GM20431 (cell line): ENCODE results near the gene IGLON5.

Source experiments
- in situ Hi-C: fragments of 300-500 bp; cut with MseI, MboI; formaldehyde crosslinking; loops from one replicate; pipeline ENCODE4 v1.15.0; 2020; ENCODE audit warnings: low sequenced_read_pairs; ENCODE audit not compliant: unreplicated experiment

The IGLON5 gene

DNA sequence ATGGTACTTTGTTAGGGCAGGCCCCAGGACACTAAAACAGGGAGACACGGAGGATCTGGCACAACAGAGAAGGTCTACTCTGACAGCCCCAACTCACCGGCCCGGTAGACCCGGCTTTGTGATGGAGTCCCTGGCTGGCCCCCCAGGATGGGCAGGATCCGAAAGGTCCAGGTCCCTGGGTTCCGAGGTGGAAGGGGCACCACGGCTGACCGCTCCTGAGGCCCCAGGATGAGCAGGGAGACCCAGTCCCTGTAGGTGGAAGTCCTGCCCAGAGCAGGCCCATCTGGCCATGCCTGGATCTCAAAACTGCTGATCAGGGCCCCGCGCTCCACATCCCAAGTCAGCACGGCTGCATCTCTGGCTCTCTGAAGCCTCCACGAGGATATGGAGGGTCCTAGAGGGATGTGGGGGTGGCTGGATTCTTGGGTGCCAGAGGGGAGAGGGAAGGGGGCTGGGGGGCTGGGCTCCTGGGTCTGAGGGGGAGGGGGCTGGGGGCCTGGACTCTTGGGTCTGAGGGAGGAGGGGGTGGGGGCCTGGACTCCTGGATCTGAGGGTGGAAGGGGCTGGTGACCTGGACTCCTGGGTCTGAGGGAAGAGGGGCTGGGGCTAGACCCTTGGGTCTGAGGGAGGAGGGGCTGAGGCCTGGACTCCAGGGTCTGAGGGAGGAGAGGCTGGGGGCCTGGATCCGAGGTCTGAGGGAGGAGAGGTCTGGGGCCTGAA, 25.9 kb downstream of the IGLON5 start:
- in situ Hi-C loops, result loop anchor here (10.0 kb wide), 1 partner anchor 318 kb away; no protein-coding TSS in a partner anchor

DNA sequence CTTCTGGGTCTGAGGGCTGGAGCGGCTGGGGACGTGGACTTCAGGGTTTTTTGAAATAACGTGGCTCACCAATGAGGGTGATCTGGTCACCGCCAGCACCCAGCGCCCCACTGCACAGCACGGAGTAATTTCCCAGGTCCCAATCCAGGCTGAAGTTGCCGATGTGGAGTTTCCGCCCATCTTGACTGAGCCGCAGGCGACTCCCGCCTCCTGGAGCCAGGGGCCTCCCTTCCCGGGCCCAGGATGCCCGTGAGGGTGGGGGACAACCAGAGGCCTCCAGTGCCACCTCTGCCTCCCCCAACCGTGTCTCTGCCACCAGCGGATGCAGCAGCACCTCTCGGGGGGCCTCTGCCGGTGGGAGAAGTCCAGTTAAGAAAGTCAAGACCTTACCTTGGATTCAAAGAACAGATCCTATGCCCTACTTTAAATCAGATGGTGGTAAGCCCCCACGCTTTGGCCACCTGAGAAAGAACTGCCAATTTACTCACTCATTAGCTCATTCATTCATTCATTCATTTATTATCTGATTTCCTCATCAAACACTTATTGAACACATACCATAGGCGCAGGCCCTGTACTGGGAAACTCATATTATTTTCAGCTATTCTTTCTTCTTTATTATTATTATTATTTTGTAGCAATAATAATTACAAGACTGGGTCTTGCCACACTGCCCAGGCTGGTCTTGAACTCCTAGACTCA, 26.6 kb downstream of the IGLON5 start:
- in situ Hi-C loops, result loop anchor here (10.0 kb wide), 1 partner anchor 317 kb away; no protein-coding TSS in a partner anchor

DNA sequence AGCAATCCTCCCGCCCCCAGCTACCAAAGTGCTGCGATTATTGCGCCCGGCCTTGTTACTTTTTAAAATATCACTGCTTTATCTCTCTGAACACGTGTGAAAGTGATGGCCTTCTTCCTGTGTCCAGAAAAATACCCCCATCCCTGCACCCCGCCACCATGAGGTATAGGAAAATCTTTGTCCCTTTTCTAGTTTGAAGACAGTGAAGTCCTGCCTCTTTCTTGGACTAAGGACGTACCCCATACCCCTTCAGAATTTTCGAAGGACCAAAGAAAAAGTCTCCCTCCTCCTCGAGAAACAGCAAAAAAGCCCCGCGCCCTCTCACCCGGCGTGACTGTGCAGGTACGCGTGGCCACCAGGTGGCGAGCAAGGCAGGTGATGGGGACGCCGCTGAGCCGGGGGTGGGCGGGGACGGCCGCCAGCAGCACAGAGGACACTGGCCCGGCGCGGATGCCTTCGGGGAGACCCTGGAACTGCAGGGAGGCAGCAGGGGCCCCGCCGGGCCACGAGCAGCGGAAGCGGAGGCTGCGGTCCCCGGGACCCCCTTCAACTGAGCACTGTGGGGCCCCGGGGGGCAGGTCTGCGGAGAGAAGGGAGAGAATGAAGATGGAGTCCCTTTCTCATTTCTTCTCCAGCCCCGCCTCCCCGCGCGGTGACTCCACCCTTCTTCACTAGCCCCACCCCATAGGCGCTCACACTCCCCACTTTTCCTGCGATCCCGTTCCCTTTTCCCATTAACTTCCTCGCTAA, 27.3 kb downstream of the IGLON5 start:
- in situ Hi-C loops, result loop anchor here (10.0 kb wide), 1 partner anchor 316 kb away; no protein-coding TSS in a partner anchor

DNA sequence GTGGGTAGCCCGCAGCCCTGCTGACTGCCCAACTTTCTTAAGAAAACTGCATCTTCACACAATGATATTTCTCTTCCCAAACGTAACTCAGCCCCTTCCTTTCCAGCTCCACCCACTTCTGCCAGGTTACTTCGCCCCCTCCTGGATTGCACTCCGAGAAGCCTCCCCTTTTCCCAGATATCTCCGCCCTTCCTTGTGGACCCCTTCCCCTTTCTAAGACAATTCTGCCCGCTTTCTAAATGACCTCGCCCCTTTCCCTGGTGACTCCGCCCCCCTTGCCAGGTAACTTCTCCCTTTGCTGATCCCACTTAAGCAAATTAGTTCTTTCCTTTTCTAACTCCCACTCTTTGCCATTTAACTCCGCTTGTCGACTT, 27.9 kb downstream of the IGLON5 start:
- in situ Hi-C loops, result loop anchor here (10.0 kb wide), 1 partner anchor 316 kb away; no protein-coding TSS in a partner anchor

DNA sequence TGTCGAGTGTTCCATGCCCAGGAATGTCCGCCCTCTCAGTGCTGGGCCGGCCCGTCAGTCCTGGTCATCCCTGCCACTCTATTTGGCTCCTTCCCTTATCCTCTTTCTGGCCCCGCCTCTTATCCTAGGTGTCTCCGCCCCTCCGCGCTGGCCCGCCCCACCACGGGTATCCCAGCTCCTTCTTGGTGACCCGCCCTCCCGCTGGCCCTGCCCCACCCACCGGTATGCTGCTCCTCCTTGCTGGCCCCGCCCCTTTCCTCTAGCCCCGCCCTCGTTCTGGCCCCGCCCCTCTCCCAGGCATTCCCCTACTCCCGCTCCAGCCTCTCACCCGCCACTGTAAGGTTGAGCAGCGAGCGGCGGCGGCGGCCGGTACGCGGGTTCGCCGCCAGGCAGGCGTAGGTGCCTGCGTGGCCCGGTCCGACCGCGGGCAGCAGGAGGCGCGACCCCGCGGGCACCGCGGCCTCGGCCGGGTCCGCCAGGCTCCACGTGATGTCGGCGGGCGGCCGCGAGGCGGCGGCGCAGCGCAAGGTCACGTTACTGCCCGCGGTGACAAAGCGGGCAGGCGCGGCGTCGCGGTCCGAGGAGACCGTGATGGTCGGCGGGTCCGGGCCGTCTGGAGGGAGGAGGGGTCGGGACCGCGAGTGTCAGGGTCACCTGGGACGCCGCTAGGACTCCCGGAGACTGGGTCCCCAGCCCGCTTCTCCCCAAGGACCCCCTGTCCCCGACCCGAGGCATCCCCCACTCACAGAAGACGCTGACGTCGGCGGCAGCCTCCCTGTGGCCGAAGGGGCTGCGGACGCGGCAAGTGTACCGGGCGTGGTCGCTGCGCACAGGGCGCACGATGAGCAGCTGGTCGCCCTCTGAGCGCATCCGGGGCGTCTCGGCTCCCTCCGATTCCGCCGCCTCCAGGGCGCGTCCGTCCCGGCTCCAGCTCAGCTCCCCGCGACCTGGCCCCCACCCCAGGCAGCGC, 28.5 kb downstream of the IGLON5 start:
- in situ Hi-C loops, result loop anchor here (10.0 kb wide), 1 partner anchor 315 kb away; no protein-coding TSS in a partner anchor

DNA sequence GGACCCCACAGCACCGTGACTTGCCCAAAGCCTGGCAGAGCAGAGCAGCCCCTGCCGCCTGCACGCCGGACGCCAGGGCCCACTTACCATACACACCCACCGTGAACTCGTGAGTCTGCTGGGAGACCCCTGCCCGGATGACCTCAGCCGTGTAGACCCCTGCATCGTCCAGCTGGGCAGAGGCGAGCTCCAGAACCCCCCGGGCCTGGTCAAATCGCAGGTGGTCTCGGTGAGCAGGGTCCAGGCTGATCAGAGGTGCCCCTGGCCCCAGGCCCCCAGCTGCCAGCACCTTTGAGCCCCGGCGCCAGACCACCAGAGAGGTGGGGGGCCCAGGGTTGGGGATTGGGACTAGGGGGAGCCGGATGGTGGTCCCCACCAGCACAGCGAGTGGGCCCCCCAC, 29.6 kb downstream of the IGLON5 start:
- in situ Hi-C loops, result no loop called here

DNA sequence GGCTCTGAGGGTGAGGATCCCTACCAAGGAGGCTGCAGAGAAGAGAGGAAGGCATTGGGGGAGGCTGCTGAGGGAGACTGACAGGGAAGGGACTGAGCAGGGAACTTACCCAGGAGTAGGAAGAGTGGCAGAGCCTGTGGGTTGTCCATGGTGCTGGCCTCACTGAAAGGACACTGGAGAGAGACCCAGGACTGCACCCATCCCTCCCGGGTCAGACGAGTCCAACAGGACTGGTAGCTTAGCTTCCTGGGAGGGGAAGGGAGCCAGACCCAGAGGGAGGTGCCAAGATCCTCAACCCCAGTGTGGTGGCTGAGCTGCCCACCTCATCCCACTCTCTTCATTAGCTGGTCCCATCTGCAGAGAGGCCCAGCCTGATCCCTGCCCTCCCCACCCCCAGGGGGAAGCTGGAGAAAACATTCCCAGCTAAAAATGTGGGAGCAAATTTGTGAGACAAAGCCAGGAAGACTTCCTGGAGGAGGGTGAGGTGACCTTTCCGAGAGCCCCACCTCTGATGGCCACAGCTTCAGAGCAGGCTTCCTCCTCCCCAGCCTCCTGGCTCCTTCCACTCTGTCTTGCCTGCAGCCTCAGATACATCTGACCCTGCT, 30.6 kb downstream of the IGLON5 start, which contains the start of gene VSIG10L:
VSIG10L (minus strand) TSS at position 164 of the 605 bp plus-strand sequence; CDS start at position 149, 15 bp downstream.
- in situ Hi-C loops, result no loop called here

DNA sequence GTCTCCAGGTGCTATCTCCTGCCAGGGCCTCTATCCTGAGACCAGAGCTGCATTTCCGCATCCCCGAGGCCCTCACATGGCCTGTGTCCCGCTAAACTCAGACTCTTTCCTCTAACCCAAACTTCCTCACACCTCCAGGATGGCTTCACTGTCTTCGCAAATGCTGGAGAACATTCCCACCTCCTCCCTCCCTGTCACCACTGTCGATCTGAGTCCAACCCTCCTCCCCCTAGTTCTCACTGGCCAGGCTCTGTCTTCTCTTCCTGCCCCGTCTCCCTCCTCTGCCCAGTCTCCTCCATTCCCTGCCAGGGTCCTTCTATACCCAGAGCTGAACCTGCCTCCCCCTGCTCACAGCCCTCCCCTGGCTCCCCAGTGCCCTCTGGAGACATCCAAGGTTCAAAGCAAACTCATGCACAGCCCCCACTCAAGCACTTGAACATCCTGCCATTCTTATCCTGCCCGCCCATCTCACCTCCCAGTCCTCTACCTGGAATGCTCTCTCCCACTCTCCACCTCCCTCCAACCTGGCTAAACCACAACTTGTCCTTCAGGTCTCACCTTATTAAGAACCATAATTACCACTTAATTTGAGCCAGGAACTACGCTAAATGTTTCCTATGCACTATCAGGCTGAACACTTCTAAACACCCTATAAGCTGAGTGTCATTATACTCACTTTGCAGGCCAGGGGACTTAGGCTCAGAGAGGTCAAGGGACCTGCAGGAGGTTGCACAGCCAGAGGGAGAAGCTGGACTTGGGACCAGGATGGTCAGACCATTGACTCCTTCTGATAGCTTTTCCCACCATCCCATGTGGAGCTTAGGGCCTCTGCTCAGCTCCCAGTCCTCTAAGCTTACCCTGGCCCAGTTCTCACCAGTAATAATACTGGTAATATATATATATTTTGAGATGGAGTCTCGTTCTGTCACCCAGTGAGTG, 31.5 kb downstream of the IGLON5 start:
- in situ Hi-C loops, result no loop called here

DNA sequence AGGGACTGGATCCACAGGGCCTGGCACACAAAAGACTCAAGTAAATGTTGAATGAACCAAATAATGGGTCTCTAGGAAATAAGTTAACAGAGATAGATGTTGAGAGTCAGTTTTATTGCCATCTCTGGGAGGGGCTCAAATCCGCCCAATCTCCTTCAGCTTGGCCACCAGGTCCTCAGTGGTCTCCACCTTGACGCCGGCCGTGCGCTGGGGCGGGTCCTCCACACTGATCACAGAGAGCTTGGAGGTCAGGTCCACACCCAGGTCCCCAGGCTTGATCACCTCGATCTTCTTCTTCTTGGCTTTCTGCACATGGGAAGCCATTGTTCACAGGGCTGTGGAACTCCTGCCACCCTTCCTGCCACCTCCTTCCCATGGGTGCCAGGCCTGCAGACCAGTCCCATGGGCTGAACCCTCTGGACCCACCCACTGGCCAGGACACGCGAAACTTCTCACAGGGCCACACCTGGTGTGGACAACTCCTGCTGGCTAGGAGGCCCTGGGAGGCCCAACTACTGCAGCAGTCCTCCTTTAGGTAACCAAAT, 33.7 kb downstream of the IGLON5 start:
- in situ Hi-C loops, result no loop called here

DNA sequence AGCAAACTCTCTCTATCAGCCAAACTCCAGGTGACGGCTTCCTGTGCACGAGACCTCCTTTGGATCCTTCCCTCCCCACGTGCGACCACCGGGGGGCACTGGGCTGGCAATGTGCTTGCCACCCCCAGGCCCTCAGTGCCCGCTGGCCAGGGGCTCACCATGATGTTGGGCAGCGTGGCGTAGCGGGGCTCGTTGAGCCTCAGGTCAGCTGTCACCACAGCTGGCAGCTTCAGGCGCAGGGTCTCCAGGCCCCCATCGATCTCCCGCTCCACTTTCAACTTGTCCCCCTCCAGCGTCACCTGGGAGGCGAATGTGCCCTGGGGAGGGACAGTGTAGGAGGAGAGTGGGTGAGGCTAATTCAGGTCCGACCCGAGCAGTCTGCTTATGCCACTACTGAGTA, 35.3 kb downstream of the IGLON5 start:
- in situ Hi-C loops, result no loop called here

DNA sequence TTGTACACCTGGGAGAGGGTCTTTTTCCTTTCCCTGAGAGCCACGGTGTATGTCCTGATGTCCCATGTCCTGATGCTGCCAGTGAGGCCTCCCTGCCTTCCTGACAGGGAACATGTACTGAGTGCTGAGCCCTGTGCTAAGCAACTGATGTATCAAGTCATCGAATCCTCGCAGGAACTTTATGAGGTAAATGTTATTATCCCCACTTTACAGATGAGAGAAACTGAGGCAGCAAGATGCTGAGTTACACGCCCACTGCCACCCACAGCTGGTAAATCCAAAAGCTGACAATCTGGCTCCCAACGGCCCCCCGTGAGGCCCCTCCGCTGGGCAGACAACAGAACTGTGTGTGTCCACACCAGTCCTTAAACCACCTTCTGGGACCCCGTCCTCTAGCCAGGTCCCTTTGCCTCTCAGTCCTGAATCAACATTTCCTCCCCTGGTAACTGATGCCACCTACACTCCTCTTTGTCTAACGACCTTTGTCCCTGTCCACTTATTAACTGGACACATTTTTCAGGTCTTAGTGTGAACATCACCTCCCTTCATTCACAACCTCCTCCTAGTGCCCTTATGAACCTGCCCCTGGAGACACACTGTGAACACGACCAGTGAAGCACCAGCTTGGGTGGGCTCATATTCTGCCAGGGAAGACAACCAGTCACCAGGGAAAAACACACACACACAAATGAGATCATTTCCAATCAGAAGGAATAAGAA, 35.9 kb downstream of the IGLON5 start:
- in situ Hi-C loops, result no loop called here

DNA sequence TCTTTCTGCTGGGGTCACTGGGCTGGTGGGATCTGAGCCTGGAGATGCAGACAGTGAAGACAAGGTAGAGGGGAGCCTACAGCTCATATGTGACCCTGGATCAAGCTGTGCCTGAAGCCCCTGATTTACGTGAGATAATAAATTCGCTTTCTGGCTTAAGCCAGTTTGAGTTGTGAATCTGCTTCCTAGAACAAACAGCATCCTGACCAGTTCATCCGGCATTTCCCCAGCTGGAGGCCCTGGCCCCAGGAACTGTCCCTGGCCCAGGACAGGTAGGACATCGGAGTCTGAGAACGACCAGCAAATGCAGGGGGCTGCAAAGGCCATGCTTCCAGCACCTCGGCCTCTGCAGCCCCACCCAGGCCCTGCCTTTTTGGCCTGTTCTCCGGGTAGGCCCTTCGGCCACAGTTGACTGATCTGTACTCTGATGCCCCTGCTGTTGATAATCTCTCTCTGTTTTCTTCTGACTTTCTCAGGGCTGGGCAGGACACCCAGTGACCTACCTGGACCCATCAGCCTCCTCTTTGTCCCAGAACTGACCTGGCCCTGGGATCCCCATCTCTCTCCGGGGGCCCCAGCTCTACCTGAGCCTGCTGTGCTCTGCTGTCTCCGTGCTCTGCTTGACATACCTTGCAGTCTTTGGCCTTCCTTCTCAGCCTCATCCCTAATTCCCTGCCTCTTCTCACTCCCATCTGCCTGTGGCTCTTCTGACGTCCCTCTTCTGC, 40.0 kb downstream of the IGLON5 start:
- in situ Hi-C loops, result no loop called here

DNA sequence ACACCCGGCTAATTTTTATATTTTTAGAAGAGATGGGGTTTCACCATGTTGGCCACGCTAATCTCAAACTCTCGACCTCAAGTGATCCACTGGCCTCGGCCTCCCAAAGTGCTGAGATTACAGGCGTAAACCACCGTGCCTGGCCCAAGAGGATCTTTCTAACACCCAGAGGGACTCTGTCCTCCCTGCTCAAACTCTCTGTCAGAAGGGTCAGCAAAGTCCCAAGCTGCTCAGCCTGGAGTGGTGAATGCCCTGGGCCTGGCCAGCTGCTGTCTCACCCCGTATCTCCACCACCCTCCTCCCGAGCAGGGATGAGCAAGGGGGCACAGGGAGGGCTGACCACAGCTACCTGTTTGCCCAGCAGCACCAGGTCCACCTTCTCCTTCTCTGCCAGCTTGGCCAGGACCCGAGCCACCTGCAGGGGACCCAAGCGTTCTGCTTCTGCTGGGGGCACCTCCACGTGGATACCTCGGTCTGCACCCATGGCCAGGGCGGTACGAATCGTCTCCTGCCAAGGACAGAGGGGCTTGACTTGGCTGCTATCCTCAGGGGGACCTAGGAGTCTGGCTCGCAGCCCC, 41.4 kb downstream of the IGLON5 start:
- in situ Hi-C loops, result no loop called here

DNA sequence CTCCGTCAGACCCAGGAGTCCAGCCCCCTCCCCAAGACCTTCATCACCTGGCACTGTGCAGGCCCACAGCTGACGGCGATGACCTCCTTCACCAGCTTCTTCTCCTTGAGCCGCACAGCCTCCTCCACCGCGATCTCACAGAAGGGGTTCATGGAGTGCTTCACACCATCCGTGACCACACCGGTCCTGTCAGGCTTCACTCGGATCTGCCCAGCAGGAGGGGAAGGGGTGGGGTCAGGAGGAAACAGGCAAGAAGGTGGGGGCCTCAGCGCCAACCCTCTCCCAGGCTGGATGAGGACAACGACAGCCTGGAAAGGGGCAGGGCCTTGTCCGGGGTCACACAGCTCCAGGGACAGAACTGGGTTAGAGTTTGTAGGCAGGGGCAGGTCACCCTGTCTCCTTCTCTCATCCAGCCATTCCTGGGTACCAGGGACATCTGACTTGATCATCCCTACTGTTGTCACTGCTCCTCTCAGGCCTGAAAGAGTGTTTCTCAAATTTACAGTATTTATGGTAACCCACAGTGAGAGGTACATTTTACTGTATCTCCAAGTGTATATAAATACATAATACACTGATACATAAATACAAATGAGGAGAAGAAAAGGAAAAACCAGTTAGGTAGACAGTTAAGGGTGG, 42.8 kb downstream of the IGLON5 start:
- in situ Hi-C loops, result no loop called here

DNA sequence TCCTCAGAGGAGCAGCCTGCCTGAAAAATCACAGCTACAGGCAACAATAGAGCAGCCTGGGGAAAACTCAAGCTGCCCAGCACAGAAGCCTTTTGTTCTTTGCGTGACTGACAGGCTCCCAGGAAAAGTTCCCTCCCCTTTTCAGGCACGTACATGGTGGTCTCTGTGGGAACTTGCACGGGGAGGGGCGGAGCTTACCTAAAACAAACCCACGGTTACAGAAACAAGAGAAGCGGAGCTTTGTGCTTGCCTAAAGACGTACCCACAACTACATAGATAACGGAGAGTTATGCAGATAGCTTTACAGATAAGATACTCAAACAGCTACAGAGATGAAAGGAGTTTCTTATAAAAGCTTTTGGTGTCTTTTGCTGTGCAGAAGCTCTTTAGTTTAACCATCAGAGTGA, 43.3 kb downstream of the IGLON5 start:
- in situ Hi-C loops, result no loop called here
